ENCODE measurements around the gene IRGQ.
"Not testable (repeated sequence)": the region's sequence is repeated elsewhere in the genome, so short reads cannot be mapped to it uniquely, and the experiment has no call there.

Gene IRGQ

GRCh38 chr19:43623889-43624670 is 28.1 kb upstream of the IRGQ start:
- peak in 1 of 2 experiments; percentile 45 for DNase-seq

GRCh38 chr19:43622956-43623355 is 27.0 kb upstream of the IRGQ start:
- no peak for DNase-seq

- DNase-seq, result no peak
Measured at GRCh38 chr19:43622070-43622469, 26.1 kb upstream of the IRGQ start.

- DNase-seq, result no peak
Measured at GRCh38 chr19:43620061-43621001, 24.4 kb upstream of the IRGQ start.

GRCh38 chr19:43619262-43620060 is 23.5 kb upstream of the IRGQ start, which contains the start of gene ZNF428:
Gene ZNF428 (minus strand): TSS chr19:43619629. CDS start chr19:43614304, 5,325 bp downstream.
- DNase-seq, result peak; percentile 90 to 92

- DNase-seq, result no peak
Measured at GRCh38 chr19:43618921-43619261, 23.0 kb upstream of the IRGQ start.

- DNase-seq, result no peak
Measured at GRCh38 chr19:43616954-43617353, 21.0 kb upstream of the IRGQ start.

GRCh38 chr19:43616306-43616705 is 20.4 kb upstream of the IRGQ start:
- no peak for DNase-seq

GRCh38 chr19:43612374-43612773 is 16.4 kb upstream of the IRGQ start:
- DNase-seq, result no peak

- no peak for DNase-seq
Measured at GRCh38 chr19:43611788-43612187, 15.9 kb upstream of the IRGQ start, which contains the start of gene SRRM5. Gene SRRM5 (plus strand): TSS chr19:43612088. CDS start chr19:43612122, 34 bp downstream.

- no peak for DNase-seq
Measured at GRCh38 chr19:43610493-43610892, 14.6 kb upstream of the IRGQ start.

GRCh38 chr19:43609872-43610271 is 13.9 kb upstream of the IRGQ start:
- DNase-seq, result no peak

- DNase-seq, result no peak
Measured at GRCh38 chr19:43607238-43608205, 11.6 kb upstream of the IRGQ start.

- DNase-seq, result no peak
Measured at GRCh38 chr19:43606569-43607229, 10.8 kb upstream of the IRGQ start.

GRCh38 chr19:43605875-43606568 is 10.1 kb upstream of the IRGQ start:
- no peak for DNase-seq

GRCh38 chr19:43600326-43600725 is 4.4 kb upstream of the IRGQ start:
- DNase-seq, result not testable (repeated sequence)

- DNase-seq, result no peak
Measured at GRCh38 chr19:43599635-43600295, 3.8 kb upstream of the IRGQ start.

GRCh38 chr19:43598445-43599240 is 2.7 kb upstream of the IRGQ start:
- no peak for DNase-seq

GRCh38 chr19:43597876-43598275 is 1.9 kb upstream of the IRGQ start:
- DNase-seq, result no peak
